ENCODE measurements around the gene LONP2. TPM values are rescaled to one million over a fixed set of nuclear protein-coding genes. Genes with fewer than 3 reads are reported as not detected.

LONP2 gene
- total RNA-seq, 3 donors from 2014 or later (not counting 1 experiment from before 2014, with no cell fraction given): 48.6 to 87.8 (median 61.7) TPM

DNA sequence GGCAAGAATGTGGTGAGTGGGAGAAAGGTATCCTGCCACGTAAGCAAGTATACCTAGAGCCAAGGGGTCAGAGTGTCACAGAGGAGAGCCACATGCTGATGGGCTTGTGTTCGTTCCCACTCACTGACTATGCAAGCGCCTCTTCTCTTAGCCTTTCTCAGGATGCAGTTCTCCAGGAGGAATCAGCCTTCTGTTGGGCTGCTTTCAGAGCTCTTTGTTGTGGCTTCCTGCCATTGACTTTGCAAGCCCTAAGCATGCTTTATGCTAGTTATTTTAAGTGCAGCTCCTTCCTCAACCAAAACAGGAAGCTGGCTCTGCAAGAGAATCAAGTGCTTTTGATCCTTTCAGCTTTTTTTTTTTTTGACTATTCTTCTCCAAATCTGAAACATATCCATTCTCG, 74.5 kb downstream of the LONP2 start:
- no peak overlapping the region for H3K27ac ChIP-seq (ENCODE audit: low read length)
- H3K4me1 Mint-ChIP-seq: peaks cover 16 to 21% of the 10 kb centered on the region in 2 donors
- intact Hi-C loops (cut with micrococcal nuclease): no loop called here

DNA sequence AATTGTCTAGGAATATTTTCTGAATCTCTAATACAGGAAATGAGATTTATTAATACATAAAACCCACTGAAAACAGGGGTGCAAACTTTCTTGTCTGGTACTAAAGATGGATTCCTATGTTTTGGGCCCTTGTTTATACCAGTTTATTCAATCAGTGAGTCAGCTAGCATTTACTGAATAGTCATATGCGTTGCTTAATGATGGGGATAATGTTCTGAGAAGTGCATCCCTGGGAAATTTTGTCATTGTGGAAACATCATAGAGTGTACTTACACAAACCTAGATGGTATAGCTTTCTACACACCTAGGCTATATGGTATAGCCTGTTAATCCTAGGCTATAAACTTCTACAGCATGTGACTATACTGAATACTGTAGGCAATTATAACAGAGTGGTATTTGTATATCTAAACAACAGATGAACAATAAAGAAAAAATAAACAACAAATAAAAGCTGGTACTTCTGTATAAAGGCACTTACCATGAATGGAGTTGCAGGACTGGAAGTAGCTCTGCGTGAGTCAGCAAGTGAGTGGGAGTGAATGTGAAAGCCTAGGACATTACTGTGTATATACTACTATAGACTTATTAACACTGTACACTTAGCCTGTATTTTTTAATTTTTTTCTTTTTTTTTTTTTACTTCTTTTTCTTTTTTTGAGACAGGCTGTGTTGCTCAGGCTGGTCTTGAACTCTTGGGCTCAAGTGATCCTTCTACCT, 77.4 kb downstream of the LONP2 start:
- Histone ChIP-seq H3K27ac (ENCODE audit: low read length) (no peak overlapping the region), H3K36me3 (ENCODE audit: control insufficient read depth, insufficient read depth, low read length) (peaks cover 7% of the 10 kb centered on the region), H3K27me3 (ENCODE audit: control insufficient read depth, insufficient read depth, low read length) (no peaks in the 10 kb centered on the region), H3K4me1 (ENCODE audit: control insufficient read depth, insufficient read depth, low read length) (peaks cover 17% of the 10 kb centered on the region), H3K9me3 (ENCODE audit: control insufficient read depth, insufficient read depth, low read length) (no peaks in the 10 kb centered on the region), H3K4me3 (ENCODE audit: low read length) (no peak overlapping the region)
- no peak overlapping the region for H3K4me3 Mint-ChIP-seq
- intact Hi-C loops (cut with micrococcal nuclease): no loop called here
- no peaks in the 10 kb centered on the region for H3K36me3 Mint-ChIP-seq
- DNase-seq: no peak
- H3K27ac Mint-ChIP-seq: no peak overlapping the region
- no peaks in the 10 kb centered on the region for H3K9me3 Mint-ChIP-seq
- 100% methylated on average over 1 of the region's 2 CpGs for WGBS (ENCODE audit: insufficient coverage)
- no peak for ATAC-seq
- TF ChIP-seq, protein P1, sequence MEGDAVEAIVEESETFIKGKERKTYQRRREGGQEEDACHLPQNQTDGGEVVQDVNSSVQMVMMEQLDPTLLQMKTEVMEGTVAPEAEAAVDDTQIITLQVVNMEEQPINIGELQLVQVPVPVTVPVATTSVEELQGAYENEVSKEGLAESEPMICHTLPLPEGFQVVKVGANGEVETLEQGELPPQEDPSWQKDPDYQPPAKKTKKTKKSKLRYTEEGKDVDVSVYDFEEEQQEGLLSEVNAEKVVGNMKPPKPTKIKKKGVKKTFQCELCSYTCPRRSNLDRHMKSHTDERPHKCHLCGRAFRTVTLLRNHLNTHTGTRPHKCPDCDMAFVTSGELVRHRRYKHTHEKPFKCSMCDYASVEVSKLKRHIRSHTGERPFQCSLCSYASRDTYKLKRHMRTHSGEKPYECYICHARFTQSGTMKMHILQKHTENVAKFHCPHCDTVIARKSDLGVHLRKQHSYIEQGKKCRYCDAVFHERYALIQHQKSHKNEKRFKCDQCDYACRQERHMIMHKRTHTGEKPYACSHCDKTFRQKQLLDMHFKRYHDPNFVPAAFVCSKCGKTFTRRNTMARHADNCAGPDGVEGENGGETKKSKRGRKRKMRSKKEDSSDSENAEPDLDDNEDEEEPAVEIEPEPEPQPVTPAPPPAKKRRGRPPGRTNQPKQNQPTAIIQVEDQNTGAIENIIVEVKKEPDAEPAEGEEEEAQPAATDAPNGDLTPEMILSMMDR (IDR thresholded peaks at IDR 0.05): no peak
- H3K27me3 Mint-ChIP-seq (ENCODE audit: low read depth in 2 of 2): no peaks in the 10 kb centered on the region
- H3K4me1 Mint-ChIP-seq: peaks cover 16 to 21% of the 10 kb centered on the region in 2 donors

More for the DNA sequence above, 74.5 kb downstream of the LONP2 start:
- H3K9me3 ChIP-seq (ENCODE audit: control insufficient read depth, insufficient read depth, low read length): no peaks in the 10 kb centered on the region
- peaks cover 17% of the 10 kb centered on the region for H3K4me1 ChIP-seq (ENCODE audit: control insufficient read depth, insufficient read depth, low read length)
- no peak overlapping the region for H3K4me3 ChIP-seq (ENCODE audit: low read length)
- DNase-seq (peak in 1 of 2 donors; percentile 72), ATAC-seq (peak; percentile 32 to 58 (median 34))
- 15% methylated on average over 4 of the region's 4 CpGs for WGBS (ENCODE audit: insufficient coverage)
- Mint-ChIP-seq H3K9me3 (peaks cover 0 to 3% of the 10 kb centered on the region in 2 donors), H3K27me3 (ENCODE audit: low read depth in 2 of 2) (no peaks in the 10 kb centered on the region), H3K27ac (peak overlapping the region in 1 of 2 donors; percentile 47), H3K36me3 (peaks cover 9% of the 10 kb centered on the region), H3K4me3 (peak overlapping the region; percentile 9)
- H3K27me3 ChIP-seq (ENCODE audit: control insufficient read depth, insufficient read depth, low read length): no peaks in the 10 kb centered on the region
- H3K36me3 ChIP-seq (ENCODE audit: control insufficient read depth, insufficient read depth, low read length): peaks cover 7% of the 10 kb centered on the region
- TF ChIP-seq, protein P1 (IDR thresholded peaks at IDR 0.05): no peak

DNA sequence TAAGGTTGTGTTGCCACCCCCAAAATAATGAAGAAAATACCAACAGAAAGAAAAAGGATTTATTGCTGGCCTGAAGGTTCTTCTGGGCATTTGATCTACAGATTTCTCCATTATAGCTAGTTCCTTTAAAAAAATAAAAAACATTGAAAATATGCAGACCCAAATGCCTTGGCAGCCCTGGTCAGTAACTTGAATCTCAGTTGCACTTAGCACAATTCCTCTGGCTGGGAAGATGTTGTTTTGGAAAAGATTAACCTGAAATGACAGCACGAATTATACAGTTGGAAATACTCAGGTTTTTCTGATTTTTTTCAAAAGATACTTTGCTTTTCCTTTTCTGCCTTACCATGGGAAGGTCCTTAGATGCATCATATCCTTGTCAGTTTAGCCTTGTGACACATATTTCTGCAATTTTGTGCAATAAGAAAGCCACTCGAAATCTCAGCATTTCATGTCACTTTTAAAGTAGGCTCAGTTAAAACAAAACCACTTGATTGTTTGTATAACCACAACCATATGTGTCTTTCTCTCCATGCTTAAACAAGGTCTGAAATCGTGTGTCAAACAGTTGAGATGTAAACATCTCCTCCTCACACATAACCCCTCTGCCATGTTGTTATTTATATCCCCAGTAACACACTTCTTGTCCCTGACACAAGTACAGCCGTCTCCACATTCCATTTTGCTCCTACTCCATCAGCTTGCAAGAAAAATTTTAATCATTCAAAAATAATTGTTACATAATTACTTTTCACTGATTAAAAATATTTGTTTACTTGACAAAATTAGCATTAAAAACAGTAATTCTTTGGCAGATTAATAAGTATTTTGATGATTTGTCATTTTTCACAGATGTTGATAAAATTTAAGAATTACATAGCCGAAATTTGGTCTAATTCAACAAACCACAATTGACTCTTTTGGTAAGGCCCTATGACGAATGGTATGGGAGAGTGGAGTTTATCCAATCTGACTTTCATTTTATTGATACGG, 80.0 kb downstream of the LONP2 start:
- no peak overlapping the region for H3K27ac ChIP-seq (ENCODE audit: low read length)
- no peak overlapping the region for H3K4me3 ChIP-seq (ENCODE audit: low read length)
- Mint-ChIP-seq H3K4me3 (no peak overlapping the region), H3K27me3 (ENCODE audit: low read depth in 2 of 2) (no peaks in the 10 kb centered on the region), H3K4me1 (peaks cover under 1% of the 10 kb centered on the region in 2 donors), H3K27ac (no peak overlapping the region), H3K9me3 (no peaks in the 10 kb centered on the region), H3K36me3 (no peaks in the 10 kb centered on the region)
- TF ChIP-seq, protein P1 (IDR thresholded peaks at IDR 0.05): no peak
- no peaks in the 10 kb centered on the region for H3K9me3 ChIP-seq (ENCODE audit: control insufficient read depth, insufficient read depth, low read length)
- no peak for ATAC-seq
- intact Hi-C loops (cut with micrococcal nuclease): no loop called here
- 62% methylated on average over 4 of the region's 7 CpGs for whole genome bisulfite sequencing (ENCODE audit: insufficient coverage)
- no peaks in the 10 kb centered on the region for H3K27me3 ChIP-seq (ENCODE audit: control insufficient read depth, insufficient read depth, low read length)
- DNase-seq: no peak
- H3K36me3 ChIP-seq (ENCODE audit: control insufficient read depth, insufficient read depth, low read length): peaks cover 9% of the 10 kb centered on the region
- peaks cover 5% of the 10 kb centered on the region for H3K4me1 ChIP-seq (ENCODE audit: control insufficient read depth, insufficient read depth, low read length)
